NCI-H1694 (cell line): Measurements from ENCODE around the gene ZNF394.

Experiments
- DNase-seq: peaks from one replicate; lab custom pipeline; 2025; lab: John Stamatoyannopoulos, UW

ZNF394 gene

DNA sequence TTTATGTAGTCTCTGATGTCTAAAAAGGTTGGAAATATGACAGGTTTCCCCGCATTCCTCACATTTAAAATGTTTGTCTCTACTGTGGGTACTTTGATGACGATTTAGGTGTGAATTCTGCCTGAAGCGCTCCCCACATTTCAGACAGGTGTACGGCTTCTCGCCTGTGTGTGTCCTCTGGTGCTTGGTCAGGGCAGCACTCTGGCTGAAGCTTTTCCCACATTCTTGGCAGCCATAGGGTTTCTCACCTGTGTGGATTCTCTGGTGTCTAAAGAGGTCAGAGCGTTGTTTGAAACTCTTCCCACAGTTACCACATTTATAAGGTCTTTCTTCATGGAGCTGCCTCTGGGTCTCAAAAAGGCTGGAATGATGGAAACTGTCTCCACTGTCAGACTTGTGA lies 6.3 kb downstream of the ZNF394 start:
- no peak for DNase-seq

DNA sequence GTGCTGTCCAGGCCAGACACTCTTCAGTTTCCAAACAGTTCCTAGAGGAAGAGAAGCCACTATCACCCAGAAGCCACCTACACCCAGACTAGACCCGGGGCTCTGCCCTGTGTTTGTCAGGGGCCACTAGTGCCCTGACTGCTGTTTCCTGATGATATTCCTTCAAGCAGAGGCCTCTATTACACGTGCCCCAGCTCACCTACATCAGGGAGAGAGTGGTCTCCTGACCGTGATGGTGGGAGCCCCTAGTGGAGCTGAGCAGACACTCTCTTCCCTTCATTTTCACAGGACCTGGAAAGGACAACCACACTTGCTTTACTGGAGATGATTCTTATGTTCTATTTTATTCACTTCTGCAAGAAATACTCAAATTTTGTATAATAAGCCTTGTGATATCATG lies 9.2 kb downstream of the ZNF394 start:
- DNase-seq: no peak

DNA sequence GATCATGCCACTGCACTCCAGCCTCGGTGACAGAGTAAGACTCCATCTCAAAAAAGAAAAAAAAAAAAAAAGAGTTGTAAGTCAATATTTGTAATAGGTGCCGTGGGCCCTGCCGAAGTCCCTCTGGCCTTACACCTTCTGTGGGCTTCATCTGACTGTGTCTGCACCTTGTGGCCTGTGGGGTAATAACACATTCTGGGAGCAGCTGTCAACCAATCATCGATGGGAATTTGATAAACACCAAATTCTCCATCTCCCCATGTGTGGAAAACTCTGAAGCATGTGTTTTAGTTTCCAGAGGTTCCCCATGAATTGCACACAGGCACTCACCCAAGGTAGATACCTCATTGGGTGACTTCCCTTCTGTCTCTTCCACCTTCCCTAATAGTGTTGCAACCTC lies 10.8 kb downstream of the ZNF394 start:
- no peak for DNase-seq

DNA sequence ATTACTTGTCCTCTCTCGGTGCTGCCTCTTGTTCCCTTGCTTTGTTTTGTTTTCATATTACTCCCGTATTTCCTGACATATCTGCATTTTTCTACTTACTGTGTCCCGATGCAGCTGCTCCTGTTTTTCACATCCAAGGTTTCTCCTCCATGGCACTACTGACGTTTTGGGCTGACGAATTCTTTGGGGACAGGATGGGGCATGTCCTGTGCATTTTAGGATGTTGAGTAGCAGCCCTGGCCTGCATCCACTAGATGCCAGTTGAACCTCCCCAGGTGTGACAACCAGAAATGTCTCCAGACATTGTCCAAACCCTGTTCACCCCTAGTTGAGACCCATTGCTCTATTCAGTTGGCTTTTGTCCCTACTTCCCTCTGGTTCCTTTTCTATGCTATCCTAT lies 15.0 kb downstream of the ZNF394 start:
- no peak for DNase-seq

DNA sequence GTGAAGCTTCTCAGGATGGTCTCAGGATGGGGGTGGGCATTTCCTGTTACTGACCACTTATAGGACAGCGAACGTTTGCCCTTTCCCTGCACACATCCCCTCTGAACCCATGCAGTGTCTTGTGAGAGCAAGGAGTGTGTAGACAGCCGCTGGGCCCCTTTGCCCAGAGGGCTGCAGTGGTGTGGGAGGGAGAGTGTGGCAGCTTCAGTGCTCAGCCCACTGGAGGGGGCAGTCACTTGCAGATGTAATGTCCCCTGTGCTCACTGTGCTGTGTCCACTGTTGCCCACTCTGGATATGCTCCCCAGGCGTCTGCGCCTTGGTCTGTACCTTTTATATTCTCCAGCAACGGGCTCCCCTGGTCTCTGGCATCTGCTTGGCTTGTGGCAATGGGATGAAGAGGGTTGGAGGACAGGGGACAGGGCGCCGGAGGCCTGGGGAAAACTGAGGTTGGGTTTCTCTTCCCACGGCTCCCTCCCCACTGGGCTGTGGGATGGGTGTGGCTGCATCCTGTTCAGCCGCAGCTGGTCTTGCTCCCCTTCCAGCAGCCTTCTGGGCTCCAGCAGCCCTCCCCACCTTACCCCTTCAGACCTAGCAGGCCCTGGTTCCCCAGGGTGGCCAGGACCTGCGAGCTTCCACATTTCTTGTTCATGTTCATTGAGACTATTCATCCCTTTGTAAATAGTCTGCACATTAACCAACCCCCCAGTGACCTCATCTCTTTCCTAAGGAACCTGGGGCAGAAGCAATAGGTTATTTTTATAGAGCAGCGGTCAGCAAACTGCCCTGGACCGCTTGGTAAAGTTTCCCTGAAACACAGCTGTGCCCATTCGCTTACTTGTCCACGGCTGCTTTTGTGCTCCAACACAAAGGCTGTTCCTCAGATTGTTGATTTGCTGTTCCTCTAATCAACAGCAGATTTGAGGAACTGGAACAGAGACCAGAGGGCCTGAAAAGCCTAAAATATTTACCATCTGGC lies 21.3 kb downstream of the ZNF394 start:
- DNase-seq: no peak

DNA sequence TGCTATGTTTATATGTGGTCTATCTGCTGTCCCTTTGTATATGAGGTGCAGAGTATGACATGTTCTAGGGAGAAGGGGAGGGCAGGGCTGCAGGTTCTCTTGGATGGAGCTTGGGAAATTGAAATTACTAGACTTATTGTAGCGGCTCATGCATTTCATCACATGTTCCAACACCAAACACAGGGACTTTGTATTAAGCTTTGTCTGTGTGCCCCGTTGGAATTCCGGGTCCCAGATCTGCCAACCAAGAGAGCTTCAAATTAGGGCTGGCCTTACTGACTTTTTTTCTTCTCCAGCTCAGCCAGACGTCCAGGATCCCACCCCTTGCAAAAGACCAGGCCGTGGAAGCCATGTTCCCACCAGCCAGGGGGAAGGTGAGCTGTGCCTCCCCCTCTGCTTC lies 24.0 kb downstream of the ZNF394 start:
- DNase-seq: no peak

DNA sequence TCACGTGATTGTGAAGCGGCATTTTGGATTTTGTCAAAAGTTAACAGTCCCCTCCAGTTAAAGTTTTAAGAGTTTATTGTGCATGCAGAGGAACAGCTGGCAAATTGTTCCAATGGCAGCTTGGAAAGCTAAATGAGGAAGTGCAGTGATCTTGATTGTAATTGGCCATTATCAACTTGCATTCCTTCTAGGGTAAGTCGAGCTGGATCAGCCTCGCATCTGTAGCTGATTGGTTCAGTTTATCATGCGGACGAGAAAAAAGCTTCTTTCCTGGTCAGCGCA lies 26.8 kb downstream of the ZNF394 start:
- no peak for DNase-seq

DNA sequence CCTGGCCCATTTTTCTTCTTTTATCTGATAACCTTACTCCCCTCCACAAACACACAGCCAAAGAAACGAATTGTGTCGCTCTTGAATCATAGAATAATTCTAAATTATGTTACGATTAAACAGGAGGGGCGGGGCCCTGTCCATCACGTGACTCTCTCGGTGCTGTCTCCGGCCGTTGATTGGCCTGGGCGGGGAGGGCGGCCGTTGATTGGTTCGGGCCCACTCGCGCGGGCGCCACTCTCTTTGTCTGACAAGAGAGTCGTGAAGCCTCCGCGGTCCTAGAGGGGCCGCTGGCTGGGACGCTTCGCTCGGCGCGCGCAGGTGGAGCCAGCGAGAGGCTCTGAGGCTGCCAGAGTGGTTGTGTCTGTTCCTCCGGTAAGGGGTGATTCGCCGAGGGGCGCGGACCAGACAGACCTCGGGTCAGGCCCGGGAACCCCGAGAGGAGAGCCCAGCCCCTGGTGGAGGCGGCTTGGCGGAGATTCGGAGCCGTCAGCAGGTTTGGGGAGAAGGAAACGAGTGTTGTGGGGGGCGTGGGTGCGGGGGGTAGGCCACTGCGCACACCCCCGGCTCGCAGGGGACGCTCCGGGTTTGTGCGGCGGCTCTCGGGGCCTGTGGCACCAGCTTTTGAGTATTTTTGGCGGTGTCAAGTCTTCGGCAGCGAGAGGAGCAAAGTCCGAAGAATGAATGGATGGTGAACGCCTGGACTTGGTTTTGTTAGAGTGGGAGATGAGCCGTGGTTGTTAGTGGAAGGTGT lies 27.3 kb downstream of the ZNF394 start, which contains the start of gene ZNF789:
ZNF789 (plus strand) TSS at position 330 of the 754 bp plus-strand sequence. CDS start 3,567 bp downstream, outside the sequence.
- peak; percentile 91 for DNase-seq

DNA sequence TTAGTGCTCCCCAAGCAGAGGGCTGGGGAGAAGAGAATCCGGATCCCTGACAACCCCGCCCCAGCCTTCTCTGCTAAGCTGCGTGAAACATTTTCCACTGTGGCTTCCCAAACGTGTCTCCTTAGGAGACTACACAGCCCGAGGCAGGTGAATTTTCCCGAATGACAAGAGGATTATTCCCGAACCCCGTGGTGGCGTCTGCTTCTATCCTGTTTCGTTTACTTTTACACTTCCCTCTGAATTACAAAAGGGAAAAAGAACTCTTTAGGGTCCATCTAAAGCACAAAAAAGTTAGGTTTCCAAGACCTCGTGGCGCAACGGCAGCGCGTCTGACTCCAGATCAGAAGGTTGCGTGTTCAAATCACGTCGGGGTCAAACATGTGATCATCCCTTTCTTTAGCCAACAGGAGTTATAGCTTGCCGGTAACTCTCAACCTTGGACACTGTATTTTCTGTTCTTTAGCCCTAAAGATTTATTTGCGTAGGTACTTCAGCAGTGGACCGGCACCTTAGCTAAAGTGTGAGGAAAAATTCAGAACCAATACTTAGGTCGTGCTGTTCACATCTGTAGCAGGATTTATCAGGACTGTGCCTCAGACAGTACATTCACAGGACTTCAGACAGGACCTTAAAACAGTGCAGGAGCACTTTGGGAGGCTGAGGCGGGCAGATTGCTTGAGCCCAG lies 30.6 kb downstream of the ZNF394 start:
- no peak for DNase-seq

DNA sequence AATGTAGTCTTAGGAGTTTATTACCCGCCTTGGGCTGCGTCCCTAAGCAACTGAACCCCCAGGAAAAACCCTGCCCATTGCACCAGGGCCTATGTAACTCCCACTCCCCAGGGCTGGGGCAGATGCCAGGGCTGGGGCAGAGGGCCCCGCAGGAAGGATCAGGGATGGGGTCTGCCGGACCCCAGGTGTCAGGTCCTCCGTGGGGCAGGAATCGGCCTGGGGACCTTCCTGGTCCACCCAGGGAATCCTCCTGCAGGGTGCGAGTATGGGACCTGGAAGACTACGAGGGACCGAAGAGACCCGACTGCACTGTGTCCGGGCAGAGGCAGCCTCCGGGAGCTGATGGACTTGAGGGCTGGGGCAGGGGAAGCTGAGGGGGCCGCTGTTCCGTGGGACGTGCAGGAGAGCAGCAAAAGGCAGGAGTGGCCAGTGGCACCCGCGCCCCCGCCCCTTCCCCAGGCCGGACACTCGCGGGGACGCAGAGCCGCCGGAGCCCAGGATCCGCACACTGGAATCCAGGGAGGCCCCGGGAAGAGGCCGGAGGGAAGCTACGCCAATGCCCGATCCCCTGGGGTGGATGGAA lies 31.7 kb downstream of the ZNF394 start:
- DNase-seq: no peak

DNA sequence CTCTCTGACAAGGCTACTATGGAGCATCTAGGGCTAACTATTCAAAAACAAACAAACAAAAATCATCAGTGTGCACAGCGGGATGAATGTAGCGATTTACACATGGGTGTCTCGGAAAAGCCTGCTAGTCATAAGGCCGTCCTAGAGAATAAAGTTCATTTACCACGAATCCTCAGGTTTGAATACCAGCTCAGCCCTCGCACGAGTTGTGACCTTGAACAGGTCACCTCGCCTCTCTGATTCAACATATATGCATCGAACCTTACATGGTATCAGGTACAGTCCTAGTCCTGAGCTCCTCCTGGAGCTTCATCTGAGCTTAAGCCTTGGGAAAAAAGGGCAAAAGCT lies 34.7 kb downstream of the ZNF394 start:
- no peak for DNase-seq

DNA sequence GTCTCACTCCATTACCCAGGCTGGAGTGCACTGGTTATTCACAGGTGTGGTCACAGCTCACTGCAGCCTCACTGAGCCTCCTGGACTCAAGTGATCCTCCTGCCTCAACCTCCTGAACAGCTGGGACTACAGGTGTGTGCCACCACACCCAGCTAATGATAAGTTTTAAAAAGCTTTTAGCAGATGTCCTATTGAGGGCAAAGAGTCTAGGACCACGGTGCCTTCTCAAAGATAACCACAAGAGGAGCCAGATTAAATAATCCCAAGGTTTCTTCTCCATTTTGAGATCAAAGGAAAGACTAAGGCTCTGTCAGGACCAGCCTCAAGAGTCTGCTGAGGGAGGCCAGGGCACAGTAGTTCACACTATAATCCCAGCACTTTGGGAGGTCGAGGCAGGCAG lies 38.9 kb downstream of the ZNF394 start:
- DNase-seq: no peak

DNA sequence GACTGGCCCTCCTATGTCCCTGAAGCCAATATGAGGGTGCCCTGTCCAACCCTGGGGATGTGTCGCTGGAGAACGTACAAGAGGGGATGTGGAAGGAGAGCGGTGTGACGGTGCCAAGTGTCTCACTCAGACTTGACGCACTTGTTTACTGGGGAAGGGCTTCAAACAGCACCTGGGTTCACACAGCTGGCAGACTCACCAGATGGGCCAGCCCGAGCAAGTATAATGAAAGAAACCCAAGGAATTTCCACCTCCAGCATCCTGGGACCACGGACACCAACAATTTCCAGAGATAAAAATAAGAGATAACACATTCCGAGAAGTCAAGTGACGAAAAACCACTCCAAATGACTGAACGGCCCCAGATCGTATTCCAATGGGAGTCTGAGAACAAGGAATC lies 39.4 kb downstream of the ZNF394 start:
- no peak for DNase-seq

DNA sequence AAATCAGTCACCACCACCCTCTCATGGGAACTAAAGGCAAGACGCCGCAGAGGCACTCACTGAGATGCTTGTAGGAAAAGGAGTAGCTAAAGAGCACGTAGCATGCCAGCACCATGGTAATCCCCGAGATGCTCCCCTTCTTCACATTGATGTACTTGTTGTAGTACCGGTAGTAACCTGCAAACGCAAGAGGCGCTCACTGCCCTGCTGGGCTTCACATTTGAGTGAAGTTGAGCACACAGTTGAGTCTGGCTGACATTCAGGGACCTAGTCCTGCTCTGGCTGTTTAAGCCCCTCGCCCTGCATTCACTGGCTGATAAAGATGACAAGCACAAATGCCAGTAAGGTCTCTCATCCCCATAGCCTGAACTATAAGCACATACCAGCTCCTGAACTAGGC lies 41.0 kb downstream of the ZNF394 start:
- DNase-seq: peak; percentile 29

DNA sequence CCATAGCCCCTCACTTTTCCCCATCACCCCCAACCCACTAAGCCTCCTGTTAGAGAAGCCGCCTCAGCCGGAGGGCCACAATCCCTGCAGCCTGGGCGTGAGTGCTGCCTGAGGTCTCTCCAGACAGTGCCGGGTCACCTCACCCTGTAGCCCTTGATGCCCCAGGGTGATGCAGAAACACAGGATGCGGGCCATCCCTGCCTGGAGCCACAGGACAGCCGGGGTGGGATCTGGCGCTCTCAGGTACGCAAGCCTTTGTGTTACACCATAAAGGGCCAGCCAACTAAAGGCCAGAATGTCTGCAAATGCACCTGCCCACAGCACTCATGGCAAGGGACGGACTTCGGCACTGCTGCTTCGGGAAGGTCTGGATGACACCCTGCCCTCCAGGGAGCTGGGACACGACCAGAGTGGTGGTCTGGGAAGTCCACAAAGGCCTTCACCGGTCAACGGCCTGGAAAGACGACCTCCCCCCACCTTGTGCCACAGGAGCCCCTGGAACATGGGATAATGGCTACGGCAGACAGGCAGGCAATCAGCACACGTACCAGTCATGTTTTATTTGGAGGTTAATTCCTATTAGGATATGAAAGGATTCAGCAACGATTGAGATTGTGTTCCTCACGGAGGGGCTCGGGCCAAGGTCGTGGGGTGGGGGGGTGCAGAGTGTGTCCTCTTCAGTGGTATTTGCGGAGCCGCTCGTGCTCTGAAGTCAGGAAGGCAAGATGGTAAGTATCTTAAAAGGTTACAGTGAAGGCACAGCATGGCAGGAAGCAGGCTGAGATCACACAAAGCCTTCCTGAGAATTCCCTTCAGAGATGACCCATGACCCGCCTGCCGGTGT lies 42.2 kb downstream of the ZNF394 start:
- DNase-seq: no peak

DNA sequence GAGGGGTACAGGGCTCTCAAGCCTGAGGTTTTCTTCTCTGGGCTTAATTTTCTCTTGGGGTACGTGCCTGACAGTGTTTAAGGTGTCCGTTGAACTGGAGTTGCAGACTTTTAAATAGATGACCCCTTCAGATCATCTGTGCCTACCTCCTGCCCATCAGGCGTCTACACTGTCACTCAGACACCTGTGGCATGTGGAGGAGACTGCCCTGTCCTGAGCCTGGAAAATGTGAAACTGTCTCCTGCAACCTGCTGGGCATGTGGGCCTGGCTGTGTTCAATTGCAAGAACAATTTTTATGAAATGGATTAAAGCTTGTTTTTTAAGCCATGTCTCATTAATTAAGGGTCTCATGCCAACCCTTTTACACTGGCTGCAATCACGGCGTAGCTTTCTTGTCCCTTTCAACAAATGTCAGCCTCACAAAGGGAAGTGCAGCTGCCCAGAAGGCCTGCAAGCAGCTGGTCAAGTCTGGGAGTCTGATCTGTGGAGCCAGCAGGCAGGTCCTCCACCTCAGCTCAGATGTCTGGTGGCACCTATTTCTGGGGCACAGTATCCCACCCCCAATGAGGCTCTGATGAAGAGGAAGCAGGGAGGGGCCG lies 42.9 kb downstream of the ZNF394 start:
- DNase-seq: no peak

DNA sequence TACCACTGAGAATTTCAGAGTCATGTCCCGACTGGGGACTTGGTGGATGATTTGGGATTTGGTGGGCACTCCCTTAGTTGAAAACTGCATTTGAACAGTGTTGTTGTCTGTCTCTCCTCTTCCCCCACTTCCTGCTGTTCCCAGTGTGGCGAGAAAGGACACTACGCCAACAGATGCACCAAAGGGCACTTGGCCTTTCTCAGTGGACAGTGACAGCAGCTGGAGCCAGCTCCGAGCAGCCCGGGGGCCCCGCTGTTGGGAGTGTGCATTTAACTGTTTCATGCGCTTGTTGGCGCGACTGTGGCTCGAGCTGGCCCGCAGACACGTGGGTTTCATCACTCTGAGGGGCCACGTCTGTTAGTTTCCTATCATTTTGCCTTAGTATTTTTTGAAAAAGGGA lies 43.8 kb downstream of the ZNF394 start:
- DNase-seq: no peak

DNA sequence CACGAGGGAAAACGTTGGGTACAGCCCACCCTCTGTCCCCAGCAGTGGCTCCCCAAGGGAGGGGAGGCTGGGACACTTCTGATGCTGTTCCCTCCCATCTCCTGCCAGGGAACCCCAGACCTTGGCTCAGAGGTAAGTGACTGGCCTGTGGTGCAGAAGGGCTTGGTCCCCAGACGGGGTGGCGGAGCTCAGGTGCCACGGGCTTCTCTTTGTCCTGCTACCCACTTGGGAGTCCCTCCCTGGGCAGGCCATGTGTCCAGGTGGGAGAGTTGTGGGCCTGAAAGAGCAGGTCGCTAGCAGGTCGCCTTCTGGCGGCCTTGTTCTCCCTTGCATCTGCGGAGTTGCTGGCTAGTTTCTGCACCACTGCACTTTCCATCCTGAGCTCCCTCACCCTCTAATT lies 44.2 kb downstream of the ZNF394 start:
- DNase-seq: no peak

DNA sequence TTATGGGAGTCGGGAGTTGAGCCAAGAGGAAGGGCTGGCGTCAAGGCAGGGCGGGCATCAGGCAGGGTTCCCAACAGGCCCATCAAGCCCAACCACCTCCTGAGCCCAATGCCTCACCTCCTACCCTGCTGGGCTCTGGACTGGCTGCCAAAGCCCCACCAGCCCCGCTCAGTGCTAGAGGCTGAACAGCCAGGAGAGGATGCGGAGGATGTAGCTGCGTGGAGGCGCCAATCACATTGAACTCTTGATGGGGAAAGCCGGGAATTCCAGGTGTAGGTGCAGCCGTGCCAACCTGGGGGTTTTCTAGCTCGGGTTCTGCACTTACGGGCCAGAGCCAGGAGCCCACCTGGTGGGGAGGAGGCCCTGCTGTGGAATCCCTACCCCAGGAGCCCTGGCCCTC lies 47.0 kb downstream of the ZNF394 start:
- no peak for DNase-seq

DNA sequence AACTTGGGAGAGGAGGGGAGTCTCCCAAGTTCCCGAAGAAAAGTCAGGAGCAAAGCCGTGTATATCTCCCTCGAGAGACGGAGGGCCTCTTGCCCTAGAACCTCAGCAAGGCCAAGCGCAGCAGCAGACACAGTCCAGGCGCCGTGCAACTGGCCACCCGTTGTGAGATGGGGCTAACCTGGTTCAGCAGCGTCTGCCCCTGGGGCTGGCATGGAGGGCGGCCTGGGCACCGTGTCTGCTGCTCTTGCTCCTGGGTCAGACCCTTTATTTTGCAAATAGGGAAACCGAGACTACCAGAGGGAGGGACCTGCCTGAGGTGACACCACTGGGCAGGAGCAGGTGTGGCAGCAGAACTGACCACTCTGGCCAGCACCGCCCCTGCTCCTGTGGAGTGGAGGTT lies 47.5 kb downstream of the ZNF394 start:
- DNase-seq: no peak

DNA sequence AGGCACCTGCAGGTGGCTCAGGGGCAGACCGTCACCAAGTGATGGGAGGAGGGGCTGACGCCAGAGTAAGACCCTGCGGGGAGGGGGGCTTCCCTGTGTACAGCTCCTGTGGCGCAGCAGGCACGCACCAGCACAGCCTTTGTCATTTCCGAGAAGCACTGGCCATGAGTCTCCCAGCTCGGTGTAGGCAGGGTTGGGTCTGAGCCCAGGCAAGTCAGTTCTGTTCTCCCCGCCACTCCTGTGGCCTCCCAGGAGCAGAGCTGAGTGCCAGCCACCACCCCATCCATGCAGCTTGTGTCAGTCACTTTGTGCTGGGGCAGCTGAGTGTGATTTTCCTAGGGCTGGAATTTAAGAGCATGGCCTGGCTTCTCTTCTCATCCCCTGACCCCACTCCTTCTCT lies 48.1 kb downstream of the ZNF394 start:
- no peak for DNase-seq
